ENCODE data around the gene SMOC1.

Gene SMOC1

GRCh38 chr14:70018230-70018629 lies 139.0 kb downstream of the SMOC1 start:
- TF ChIP-seq POLR2A (IDR thresholded peaks at IDR 0.05; ENCODE audit: low read depth, low read length) (no peak), SPI1 (IDR thresholded peaks at IDR 0.05; ENCODE audit: low read depth, low read length) (no peak), PAX5 (IDR thresholded peaks at IDR 0.05; ENCODE audit: insufficient read depth, low read length, severe bottlenecking) (no peak), POU2F2 (IDR thresholded peaks at IDR 0.05; ENCODE audit: low read depth, low read length) (no peak), TAF1 (IDR thresholded peaks at IDR 0.05; ENCODE audit: low read depth, low read length) (no peak), POLR2AphosphoS5 (IDR thresholded peaks at IDR 0.05; ENCODE audit: low read depth, low read length) (no peak)
- FAIRE-seq (no peak), DNase-seq (ENCODE audit: insufficient read length, low spot score) (no peak)

GRCh38 chr14:70018713-70019211 lies 139.5 kb downstream of the SMOC1 start:
- peak; percentile 69 for FAIRE-seq
- DNase-seq (ENCODE audit: insufficient read length, low spot score), result no peak
- TF ChIP-seq POLR2A (IDR thresholded peaks at IDR 0.05; ENCODE audit: low read depth, low read length) (no peak), POLR2AphosphoS5 (IDR thresholded peaks at IDR 0.05; ENCODE audit: low read depth, low read length) (no peak), PAX5 (IDR thresholded peaks at IDR 0.05; ENCODE audit: insufficient read depth, low read length, severe bottlenecking) (no peak), POU2F2 (IDR thresholded peaks at IDR 0.05; ENCODE audit: low read depth, low read length) (no peak), TAF1 (IDR thresholded peaks at IDR 0.05; ENCODE audit: low read depth, low read length) (no peak), SPI1 (IDR thresholded peaks at IDR 0.05; ENCODE audit: low read depth, low read length) (no peak)

GRCh38 chr14:70019695-70020094 lies 140.5 kb downstream of the SMOC1 start:
- no peak for FAIRE-seq
- DNase-seq (ENCODE audit: insufficient read length, low spot score), result no peak
- TF ChIP-seq POU2F2 (IDR thresholded peaks at IDR 0.05; ENCODE audit: low read depth, low read length) (no peak), PAX5 (IDR thresholded peaks at IDR 0.05; ENCODE audit: insufficient read depth, low read length, severe bottlenecking) (no peak), TAF1 (IDR thresholded peaks at IDR 0.05; ENCODE audit: low read depth, low read length) (no peak), POLR2A (IDR thresholded peaks at IDR 0.05; ENCODE audit: low read depth, low read length) (no peak)

- TF ChIP-seq POLR2A (IDR thresholded peaks at IDR 0.05; ENCODE audit: low read depth, low read length), result no peak
- TF ChIP-seq POLR2AphosphoS5 (IDR thresholded peaks at IDR 0.05; ENCODE audit: low read depth, low read length), result no peak
- no peak for TF ChIP-seq SPI1 (IDR thresholded peaks at IDR 0.05; ENCODE audit: low read depth, low read length)
- TF ChIP-seq PAX5 (IDR thresholded peaks at IDR 0.05; ENCODE audit: insufficient read depth, low read length, severe bottlenecking), result no peak
- TF ChIP-seq POU2F2 (IDR thresholded peaks at IDR 0.05; ENCODE audit: low read depth, low read length), result no peak
- no peak for TF ChIP-seq TAF1 (IDR thresholded peaks at IDR 0.05; ENCODE audit: low read depth, low read length)
- DNase-seq (ENCODE audit: insufficient read length, low spot score) (no peak), FAIRE-seq (no peak)
Measured at GRCh38 chr14:70020352-70021170, 141.3 kb downstream of the SMOC1 start.

GRCh38 chr14:70021548-70022220 lies 142.5 kb downstream of the SMOC1 start:
- DNase-seq (ENCODE audit: insufficient read length, low spot score) (no peak), FAIRE-seq (no peak)
- TF ChIP-seq TAF1 (IDR thresholded peaks at IDR 0.05; ENCODE audit: low read depth, low read length) (no peak), SPI1 (IDR thresholded peaks at IDR 0.05; ENCODE audit: low read depth, low read length) (no peak), PAX5 (IDR thresholded peaks at IDR 0.05; ENCODE audit: insufficient read depth, low read length, severe bottlenecking) (no peak), POLR2A (IDR thresholded peaks at IDR 0.05; ENCODE audit: low read depth, low read length) (no peak), POU2F2 (IDR thresholded peaks at IDR 0.05; ENCODE audit: low read depth, low read length) (no peak), POLR2AphosphoS5 (IDR thresholded peaks at IDR 0.05; ENCODE audit: low read depth, low read length) (no peak)

- DNase-seq (ENCODE audit: insufficient read length, low spot score) (no peak), FAIRE-seq (peak; percentile 43)
- TF ChIP-seq POLR2A (IDR thresholded peaks at IDR 0.05; ENCODE audit: low read depth, low read length) (no peak), TAF1 (IDR thresholded peaks at IDR 0.05; ENCODE audit: low read depth, low read length) (no peak), POU2F2 (IDR thresholded peaks at IDR 0.05; ENCODE audit: low read depth, low read length) (no peak), PAX5 (IDR thresholded peaks at IDR 0.05; ENCODE audit: insufficient read depth, low read length, severe bottlenecking) (no peak), SPI1 (IDR thresholded peaks at IDR 0.05; ENCODE audit: low read depth, low read length) (no peak), POLR2AphosphoS5 (IDR thresholded peaks at IDR 0.05; ENCODE audit: low read depth, low read length) (no peak)
Measured at GRCh38 chr14:70022771-70023445, 143.7 kb downstream of the SMOC1 start.

- FAIRE-seq (no peak), DNase-seq (ENCODE audit: insufficient read length, low spot score) (no peak)
- TF ChIP-seq PAX5 (IDR thresholded peaks at IDR 0.05; ENCODE audit: insufficient read depth, low read length, severe bottlenecking), result no peak
- no peak for TF ChIP-seq SPI1 (IDR thresholded peaks at IDR 0.05; ENCODE audit: low read depth, low read length)
- no peak for TF ChIP-seq POLR2AphosphoS5 (IDR thresholded peaks at IDR 0.05; ENCODE audit: low read depth, low read length)
Measured at GRCh38 chr14:70023871-70024270, 144.7 kb downstream of the SMOC1 start.

GRCh38 chr14:70027785-70028428 lies 148.7 kb downstream of the SMOC1 start:
- FAIRE-seq (peak; percentile 93), DNase-seq (ENCODE audit: insufficient read length, low spot score) (peak; percentile 79)
- no peak for TF ChIP-seq TAF1 (IDR thresholded peaks at IDR 0.05; ENCODE audit: low read depth, low read length)
- TF ChIP-seq POU2F2 (IDR thresholded peaks at IDR 0.05; ENCODE audit: low read depth, low read length), result no peak
- TF ChIP-seq POLR2AphosphoS5 (IDR thresholded peaks at IDR 0.05; ENCODE audit: low read depth, low read length), result no peak
- TF ChIP-seq POLR2A (IDR thresholded peaks at IDR 0.05; ENCODE audit: low read depth, low read length), result no peak
- no peak for TF ChIP-seq SPI1 (IDR thresholded peaks at IDR 0.05; ENCODE audit: low read depth, low read length)
- no peak for TF ChIP-seq PAX5 (IDR thresholded peaks at IDR 0.05; ENCODE audit: insufficient read depth, low read length, severe bottlenecking)
